Esophagus muscularis mucosa (tissue), 3 donors: Measurements from ENCODE around the gene ZFPM1.

Source experiments
- POLR2A ChIP-seq: fragments of 450-650 bp; IDR thresholded peaks from one replicate; pipeline ENCODE4 v1.6.1; 2017; ENCODE audit warnings: antibody characterized with exemption, moderate library complexity, mild to moderate bottlenecking, low read depth
- TF ChIP-seq, protein P1 (sequence below), 3 experiments: fragments of 200-600 bp in 2 of 3; fragments of 450-650 bp in 1 of 3; sonication (generic) in 2 of 3; IDR thresholded peaks; one replicate each; pipeline ENCODE4 v1.5.1; 2017 to 2019; ENCODE audit warnings: antibody characterized with exemption in 3 of 3, mild to moderate bottlenecking in 2 of 3, moderate library complexity in 1 of 3

- TF ChIP-seq POLR2A = no peak
- TF ChIP-seq, protein P1, sequence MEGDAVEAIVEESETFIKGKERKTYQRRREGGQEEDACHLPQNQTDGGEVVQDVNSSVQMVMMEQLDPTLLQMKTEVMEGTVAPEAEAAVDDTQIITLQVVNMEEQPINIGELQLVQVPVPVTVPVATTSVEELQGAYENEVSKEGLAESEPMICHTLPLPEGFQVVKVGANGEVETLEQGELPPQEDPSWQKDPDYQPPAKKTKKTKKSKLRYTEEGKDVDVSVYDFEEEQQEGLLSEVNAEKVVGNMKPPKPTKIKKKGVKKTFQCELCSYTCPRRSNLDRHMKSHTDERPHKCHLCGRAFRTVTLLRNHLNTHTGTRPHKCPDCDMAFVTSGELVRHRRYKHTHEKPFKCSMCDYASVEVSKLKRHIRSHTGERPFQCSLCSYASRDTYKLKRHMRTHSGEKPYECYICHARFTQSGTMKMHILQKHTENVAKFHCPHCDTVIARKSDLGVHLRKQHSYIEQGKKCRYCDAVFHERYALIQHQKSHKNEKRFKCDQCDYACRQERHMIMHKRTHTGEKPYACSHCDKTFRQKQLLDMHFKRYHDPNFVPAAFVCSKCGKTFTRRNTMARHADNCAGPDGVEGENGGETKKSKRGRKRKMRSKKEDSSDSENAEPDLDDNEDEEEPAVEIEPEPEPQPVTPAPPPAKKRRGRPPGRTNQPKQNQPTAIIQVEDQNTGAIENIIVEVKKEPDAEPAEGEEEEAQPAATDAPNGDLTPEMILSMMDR (IDR thresholded peaks at IDR 0.05) = no peak
Observed at GRCh38 chr16:88451586-88452481, 1.2 kb upstream of the ZFPM1 start.
